ENCODE measurements around the gene TM9SF4. TPM values are rescaled to one million over a fixed set of nuclear protein-coding genes. Genes with fewer than 3 reads are reported as not detected.

Gene TM9SF4
- total RNA-seq, 4 donors from 2014 or later = 18.0 to 22.9 (median 21.0) TPM

DNA sequence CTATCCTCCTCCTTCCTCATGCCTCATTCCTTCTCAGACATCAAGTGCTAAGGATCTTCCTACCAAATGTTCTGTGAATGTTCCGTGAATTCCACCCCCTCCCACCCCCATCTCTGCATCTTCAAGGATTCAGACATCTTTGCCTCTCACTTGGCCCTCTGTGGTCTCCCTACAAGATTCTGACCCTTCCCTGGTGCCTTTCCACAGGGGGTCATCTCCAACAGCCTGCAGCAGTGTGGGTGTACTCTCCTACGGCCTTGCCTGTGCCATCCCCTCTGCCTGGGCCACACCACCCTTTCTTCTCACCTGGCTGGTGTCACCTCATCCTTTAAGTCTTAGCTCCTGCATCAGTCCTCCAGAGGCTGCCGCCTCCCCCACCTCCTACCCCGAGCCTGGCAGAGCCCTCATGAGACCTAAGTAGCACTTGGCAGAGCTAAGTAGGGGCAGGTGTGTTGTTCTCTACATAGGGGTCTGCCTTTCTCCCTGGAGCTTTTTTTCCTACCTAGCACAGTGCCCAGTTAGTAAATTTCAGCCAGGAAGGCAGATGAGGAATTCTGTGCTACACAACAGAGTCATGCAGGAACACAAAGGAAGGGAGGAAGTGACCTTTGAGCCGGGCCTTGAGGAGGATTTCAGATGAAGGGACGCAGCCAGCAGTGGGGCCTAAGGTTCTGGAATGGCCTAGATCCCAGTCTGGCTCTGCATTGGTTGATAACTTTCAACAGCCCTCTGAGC, 43.1 kb downstream of the TM9SF4 start:
- ATAC-seq = no peak
- no peaks in the 10 kb centered on the region for H3K27me3 ChIP-seq
- H3K9me3 ChIP-seq = no peaks in the 10 kb centered on the region
- in situ Hi-C loops (cut with MboI; ENCODE audit: low sequenced_read_pairs in 4 of 4) = no loop called here
- no peak overlapping the region for H3K4me3 ChIP-seq
- peaks cover 0 to 59% of the 10 kb centered on the region in 2 donors for H3K36me3 ChIP-seq
- H3K27ac ChIP-seq = no peak overlapping the region
- TF ChIP-seq POLR2A (IDR thresholded peaks at IDR 0.05) = no peak
- TF ChIP-seq, protein P1, sequence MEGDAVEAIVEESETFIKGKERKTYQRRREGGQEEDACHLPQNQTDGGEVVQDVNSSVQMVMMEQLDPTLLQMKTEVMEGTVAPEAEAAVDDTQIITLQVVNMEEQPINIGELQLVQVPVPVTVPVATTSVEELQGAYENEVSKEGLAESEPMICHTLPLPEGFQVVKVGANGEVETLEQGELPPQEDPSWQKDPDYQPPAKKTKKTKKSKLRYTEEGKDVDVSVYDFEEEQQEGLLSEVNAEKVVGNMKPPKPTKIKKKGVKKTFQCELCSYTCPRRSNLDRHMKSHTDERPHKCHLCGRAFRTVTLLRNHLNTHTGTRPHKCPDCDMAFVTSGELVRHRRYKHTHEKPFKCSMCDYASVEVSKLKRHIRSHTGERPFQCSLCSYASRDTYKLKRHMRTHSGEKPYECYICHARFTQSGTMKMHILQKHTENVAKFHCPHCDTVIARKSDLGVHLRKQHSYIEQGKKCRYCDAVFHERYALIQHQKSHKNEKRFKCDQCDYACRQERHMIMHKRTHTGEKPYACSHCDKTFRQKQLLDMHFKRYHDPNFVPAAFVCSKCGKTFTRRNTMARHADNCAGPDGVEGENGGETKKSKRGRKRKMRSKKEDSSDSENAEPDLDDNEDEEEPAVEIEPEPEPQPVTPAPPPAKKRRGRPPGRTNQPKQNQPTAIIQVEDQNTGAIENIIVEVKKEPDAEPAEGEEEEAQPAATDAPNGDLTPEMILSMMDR (IDR thresholded peaks at IDR 0.05 in 4 of 5, conservative IDR thresholded peaks at IDR 0.05 in 1 of 5) = no peak
- no peak for DNase-seq
- peaks cover 9 to 17% of the 10 kb centered on the region in 2 donors for H3K4me1 ChIP-seq
- intact Hi-C loops (cut with DNase I; ENCODE audit: low total_unique reads) = no loop called here

DNA sequence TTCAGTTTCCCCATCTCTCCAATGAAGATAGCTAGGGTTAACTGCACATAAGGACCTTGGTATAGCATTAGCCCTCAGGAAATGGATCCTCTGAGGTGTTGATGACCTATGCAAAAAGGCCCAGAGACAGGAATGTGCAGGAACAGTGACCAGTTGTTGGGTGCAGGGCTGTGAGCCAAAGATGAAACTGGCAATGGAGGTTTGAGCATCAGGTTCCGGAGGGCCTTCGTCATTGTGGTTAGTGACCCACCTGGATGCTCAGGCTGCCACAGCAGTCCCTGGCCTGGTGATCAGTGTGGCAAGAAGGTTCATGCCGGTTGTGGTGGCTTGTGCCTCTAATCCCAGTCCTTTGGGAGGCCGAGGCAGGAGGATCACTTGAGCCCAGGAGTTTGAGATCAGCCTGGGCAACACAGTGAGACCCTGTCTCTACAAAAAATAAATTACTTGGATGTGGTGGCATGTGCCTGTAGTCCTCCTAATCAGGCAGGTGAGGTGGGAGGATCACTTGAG, 43.7 kb downstream of the TM9SF4 start:
- H3K27ac ChIP-seq = no peak overlapping the region
- intact Hi-C loops (cut with DNase I; ENCODE audit: low total_unique reads) = no loop called here
- TF ChIP-seq, protein P1 (IDR thresholded peaks at IDR 0.05 in 4 of 5, conservative IDR thresholded peaks at IDR 0.05 in 1 of 5) = no peak
- no peak for TF ChIP-seq POLR2A (IDR thresholded peaks at IDR 0.05)
- peaks cover 0 to 59% of the 10 kb centered on the region in 2 donors for H3K36me3 ChIP-seq
- H3K4me1 ChIP-seq = peaks cover 9 to 17% of the 10 kb centered on the region in 2 donors
- no peaks in the 10 kb centered on the region for H3K9me3 ChIP-seq
- in situ Hi-C loops (cut with MboI; ENCODE audit: low sequenced_read_pairs in 4 of 4) = no loop called here
- DNase-seq = no peak
- ATAC-seq = no peak
- H3K4me3 ChIP-seq = no peak overlapping the region
- no peaks in the 10 kb centered on the region for H3K27me3 ChIP-seq

GRCh38 chr20:32153771-32154170, 44.3 kb downstream of the TM9SF4 start:
- Histone ChIP-seq H3K4me1 (peaks cover 9 to 17% of the 10 kb centered on the region in 2 donors), H3K9me3 (no peaks in the 10 kb centered on the region), H3K27me3 (no peaks in the 10 kb centered on the region), H3K4me3 (no peak overlapping the region), H3K27ac (no peak overlapping the region), H3K36me3 (peaks cover 0 to 60% of the 10 kb centered on the region in 2 donors)
- TF ChIP-seq, protein P1 (IDR thresholded peaks at IDR 0.05 in 4 of 5, conservative IDR thresholded peaks at IDR 0.05 in 1 of 5) = no peak
- TF ChIP-seq POLR2A (IDR thresholded peaks at IDR 0.05) = no peak
- no peak for ATAC-seq
- in situ Hi-C loops (cut with MboI; ENCODE audit: low sequenced_read_pairs in 4 of 4) = no loop called here
- DNase-seq = no peak
- intact Hi-C loops (cut with DNase I; ENCODE audit: low total_unique reads) = no loop called here

DNA sequence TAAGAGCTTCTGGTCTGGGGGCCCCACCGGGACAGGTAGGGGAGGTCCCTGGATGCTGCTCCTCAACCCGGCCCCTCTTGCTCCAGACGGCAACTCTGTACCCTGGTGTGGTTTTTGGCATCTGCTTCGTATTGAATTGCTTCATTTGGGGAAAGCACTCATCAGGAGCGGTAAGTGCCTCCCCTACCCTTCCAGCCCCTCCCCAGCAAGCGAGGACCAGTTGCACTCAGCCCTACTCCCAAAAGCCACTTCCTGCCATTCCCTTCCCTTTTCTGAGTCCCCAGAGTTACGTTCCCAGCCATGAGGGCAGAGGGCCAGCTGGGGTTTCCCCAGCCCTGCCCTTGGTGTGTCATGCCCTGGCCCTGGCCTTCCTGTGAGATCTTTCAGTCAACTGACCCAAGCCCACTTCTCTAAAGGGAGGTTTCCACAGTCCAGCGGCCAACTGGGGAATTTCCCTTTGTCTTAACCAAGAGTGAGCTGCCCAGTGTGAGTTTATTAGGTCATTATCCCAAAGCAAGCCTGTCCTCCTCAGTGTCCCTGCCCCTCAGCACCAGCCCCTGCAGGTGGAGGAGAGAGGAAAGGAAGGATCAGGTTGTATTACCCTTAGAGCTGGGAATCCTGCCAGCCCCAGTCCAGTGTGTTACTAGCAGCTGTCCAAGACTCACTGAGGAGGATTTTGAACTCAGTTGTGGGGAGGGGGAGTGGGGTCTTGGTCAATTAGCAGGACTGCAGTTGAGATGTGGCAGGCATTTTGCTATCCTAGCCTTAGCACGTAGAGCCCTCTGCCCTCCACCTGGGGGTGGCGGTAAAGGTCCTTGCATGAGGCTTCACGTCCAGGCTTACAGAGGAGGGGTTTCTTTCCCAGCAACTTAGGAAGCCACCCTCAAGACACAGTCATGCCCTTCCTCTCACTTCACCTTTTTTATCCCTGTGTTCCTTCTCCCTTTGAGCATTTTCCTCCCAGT, 45.8 kb downstream of the TM9SF4 start:
- H3K9me3 ChIP-seq = no peaks in the 10 kb centered on the region
- no peak overlapping the region for H3K4me3 ChIP-seq
- DNase-seq = peak; percentile 64 to 81
- peaks cover 9 to 17% of the 10 kb centered on the region in 2 donors for H3K4me1 ChIP-seq
- H3K27me3 ChIP-seq = no peaks in the 10 kb centered on the region
- in situ Hi-C loops (cut with MboI; ENCODE audit: low sequenced_read_pairs in 4 of 4) = no loop called here
- TF ChIP-seq, protein P1 (IDR thresholded peaks at IDR 0.05 in 4 of 5, conservative IDR thresholded peaks at IDR 0.05 in 1 of 5) = peak in 3 of 5 experiments; percentile 11 to 27 (median 14)
- no peak for TF ChIP-seq POLR2A (IDR thresholded peaks at IDR 0.05)
- intact Hi-C loops (cut with DNase I; ENCODE audit: low total_unique reads) = loop anchor here (5.0 kb wide), 1 partner anchor 52 kb away; the partner anchor contains the start of genes PLAGL2 and POFUT1
- peak; percentile 76 to 87 for ATAC-seq
- H3K36me3 ChIP-seq = peaks cover 0 to 60% of the 10 kb centered on the region in 2 donors
- peak overlapping the region; percentile 56 to 73 (median 66) for H3K27ac ChIP-seq
